ENCODE results near the gene ADAMTS19. TPM values are rescaled to one million over a fixed set of nuclear protein-coding genes. Genes with fewer than 3 reads are reported as not detected.
"Not testable (repeated sequence)": the region's sequence is repeated elsewhere in the genome, so short reads cannot be mapped to it uniquely, and the experiment has no call there.

ADAMTS19 gene
- total RNA-seq, 1 donor from 2014 or later, result not detected

- no peak for DNase-seq (ENCODE audit: low spot score)
Measured at GRCh38 chr5:129591508-129592160, 131.5 kb downstream of the ADAMTS19 start.

GRCh38 chr5:129593525-129593924, 133.4 kb downstream of the ADAMTS19 start:
- DNase-seq (ENCODE audit: low spot score), result no peak

GRCh38 chr5:129601576-129601975, 141.5 kb downstream of the ADAMTS19 start:
- no peak for DNase-seq (ENCODE audit: low spot score)

- DNase-seq (ENCODE audit: low spot score), result no peak
Measured at GRCh38 chr5:129608350-129608749, 148.3 kb downstream of the ADAMTS19 start.

- DNase-seq (ENCODE audit: low spot score), result no peak
Measured at GRCh38 chr5:129609710-129610109, 149.6 kb downstream of the ADAMTS19 start.

DNA sequence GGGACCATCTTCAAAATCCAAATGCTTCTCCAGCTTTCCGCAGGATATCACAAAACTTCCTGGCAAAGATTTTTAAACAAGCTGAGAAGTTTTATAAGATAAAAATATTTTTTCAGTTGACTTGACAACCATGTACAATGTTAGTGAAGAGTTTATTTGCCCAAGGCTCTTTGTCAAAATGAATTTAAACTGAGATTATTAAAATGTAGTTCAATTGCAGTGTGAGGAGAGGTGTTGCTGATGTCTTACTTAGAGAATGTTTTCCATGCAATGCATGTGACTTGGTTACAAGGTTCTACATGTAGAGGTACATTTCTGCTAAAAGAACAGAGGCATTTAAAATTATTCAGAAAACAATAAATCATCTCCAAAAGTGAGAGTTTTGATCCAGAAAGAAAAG, 156.4 kb downstream of the ADAMTS19 start:
- no peak for DNase-seq (ENCODE audit: low spot score)

DNA sequence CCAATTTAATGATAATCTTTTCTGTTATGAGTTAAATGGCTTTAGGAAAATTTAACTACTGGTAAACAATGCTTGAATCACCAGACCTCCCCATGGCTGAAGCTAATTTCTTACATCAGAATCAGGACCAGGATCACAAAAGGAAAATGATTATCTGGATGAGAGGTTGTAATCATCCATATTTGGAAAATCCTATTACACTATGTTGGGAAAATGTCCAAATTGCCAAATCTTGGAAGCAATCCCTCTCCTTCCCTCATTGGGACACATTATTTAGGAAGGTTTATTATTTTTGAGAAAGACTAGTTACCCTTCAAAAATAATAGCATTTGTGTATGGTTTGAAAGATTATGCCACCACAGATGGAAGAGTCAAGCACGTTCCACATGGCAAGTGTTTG, 157.1 kb downstream of the ADAMTS19 start:
- DNase-seq (ENCODE audit: low spot score), result no peak

DNA sequence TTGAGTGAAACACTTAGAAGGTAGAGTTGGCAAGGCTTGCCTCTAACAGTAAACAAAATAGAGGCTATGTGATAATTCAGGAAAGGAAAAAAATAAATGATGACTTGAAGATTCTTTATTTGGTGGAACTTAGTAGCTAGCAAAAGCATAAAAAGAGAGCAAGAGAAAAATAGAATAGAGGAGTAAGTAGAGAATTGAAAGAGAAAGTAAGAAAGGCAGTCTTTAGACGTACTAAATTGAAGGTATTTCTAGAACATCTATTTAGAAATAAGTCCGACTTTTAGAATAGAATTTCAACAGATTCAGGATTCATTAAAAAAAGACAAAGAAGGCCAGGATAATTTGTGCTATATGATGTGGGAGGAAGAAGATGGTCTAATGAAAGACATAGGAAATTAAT, 159.7 kb downstream of the ADAMTS19 start:
- DNase-seq (ENCODE audit: low spot score), result no peak

DNA sequence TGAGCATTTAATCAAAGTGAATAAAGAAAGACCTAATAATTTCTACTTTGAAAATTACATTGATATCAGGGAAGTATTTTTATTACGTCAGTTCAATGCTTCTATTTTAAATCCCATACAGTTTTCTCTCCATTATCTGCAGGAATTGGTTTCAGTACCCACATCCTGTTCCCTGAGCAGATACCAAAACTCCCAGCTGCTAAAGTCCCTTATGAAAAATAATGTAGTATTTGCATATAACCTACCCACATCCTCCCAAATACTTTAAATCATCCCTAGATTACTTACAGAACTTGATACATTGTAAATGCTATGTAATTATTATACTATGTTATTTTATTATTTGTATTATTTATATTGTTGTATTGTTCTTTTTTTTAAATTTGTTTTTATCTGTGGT, 162.4 kb downstream of the ADAMTS19 start:
- DNase-seq (ENCODE audit: low spot score), result no peak

DNA sequence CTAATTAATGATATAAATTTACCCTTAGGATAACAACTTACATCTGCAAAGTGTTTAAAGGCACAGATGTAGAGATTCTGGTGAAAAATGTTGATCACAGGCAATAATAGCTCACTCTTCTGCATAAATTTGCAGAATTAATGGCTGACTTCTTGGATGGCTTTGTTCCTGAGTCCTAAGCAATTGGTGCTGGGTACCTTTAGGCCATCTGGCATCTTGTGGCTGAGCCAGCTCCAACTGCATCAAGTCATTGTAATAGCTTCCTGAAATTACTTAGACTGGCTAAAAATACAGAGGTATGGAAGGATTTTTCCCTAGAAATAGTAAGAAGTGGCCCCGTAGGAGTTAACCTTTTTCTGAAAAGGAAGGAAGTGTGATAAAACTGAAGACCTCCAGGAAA, 169.5 kb downstream of the ADAMTS19 start:
- no peak for DNase-seq (ENCODE audit: low spot score)

DNA sequence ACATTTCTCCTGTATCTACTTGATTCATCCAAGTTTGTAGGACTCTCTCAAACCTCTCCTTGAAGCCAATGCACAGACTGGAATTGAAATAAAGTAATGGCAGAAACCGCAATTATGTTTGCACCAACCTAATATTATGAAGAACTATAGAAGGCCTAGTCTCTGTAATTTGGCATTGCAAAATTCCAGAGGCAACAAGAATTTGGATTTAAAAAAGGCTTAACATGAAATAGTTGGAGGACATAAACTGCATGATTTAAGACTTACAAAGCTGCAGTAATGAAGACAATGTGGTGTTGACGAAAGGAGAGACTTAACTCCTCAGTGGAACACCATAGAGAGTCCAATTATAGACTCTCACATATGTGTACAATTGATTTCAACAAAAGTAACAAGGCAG, 170.0 kb downstream of the ADAMTS19 start:
- DNase-seq (ENCODE audit: low spot score), result no peak

GRCh38 chr5:129631961-129632360, 171.9 kb downstream of the ADAMTS19 start:
- no peak for DNase-seq (ENCODE audit: low spot score)

- not testable (repeated sequence) for DNase-seq (ENCODE audit: low spot score)
Measured at GRCh38 chr5:129637501-129637900, 177.4 kb downstream of the ADAMTS19 start.

DNA sequence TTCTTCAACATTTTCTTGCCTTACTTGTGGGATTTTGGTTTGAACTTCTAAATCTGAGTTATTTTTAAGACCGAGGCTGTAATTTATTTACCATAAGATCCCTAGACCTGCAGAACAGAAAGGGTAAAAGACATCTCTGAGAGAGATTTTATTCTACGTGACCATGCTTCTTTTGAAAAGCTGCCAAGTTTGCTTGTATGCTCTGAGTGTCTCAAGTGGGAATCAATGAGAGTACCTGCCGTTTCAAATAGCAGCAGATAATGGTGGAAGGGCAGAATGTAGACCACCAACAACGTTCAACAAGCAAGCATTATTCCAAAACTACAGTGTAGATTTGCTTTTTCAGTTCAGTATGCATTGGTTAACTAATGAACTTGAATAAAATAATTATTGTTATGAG, 179.2 kb downstream of the ADAMTS19 start:
- no peak for DNase-seq (ENCODE audit: low spot score)

GRCh38 chr5:129652349-129653056, 192.4 kb downstream of the ADAMTS19 start:
- DNase-seq (ENCODE audit: low spot score), result no peak

DNA sequence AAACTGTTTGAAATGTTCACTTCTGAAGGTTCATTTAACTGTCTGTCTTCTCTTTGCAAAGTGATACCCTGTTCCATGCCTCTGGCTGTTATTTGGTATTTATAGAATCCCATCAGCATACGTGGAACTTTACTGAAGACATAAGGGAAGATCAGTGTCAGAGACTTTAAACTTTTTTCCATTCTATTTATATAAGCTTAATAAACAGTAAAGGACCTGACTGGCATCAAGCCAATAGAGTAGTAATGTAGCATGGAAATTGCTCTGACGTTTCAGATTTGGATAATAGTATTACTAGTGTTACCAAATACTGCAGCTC, 192.9 kb downstream of the ADAMTS19 start:
- no peak for DNase-seq (ENCODE audit: low spot score)

DNA sequence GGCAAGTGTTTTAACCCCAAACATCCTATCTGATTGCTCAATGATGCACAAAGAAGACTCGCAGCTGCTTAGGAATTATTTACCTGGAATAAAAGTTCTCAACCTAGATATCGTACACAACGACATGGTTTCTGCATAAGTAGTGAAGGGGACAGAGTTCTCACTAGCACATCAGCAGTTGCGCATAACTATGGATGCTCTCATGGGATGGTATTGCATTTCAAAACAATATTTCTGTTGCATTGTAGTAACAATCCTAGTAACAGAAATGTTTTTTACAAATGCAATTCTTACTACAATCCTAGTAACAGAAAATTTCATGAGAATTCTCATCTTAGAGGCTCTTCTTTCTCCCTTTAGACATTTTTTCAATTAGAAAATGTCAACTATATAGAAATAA, 193.3 kb downstream of the ADAMTS19 start:
- no peak for DNase-seq (ENCODE audit: low spot score)

- DNase-seq (ENCODE audit: low spot score), result no peak
Measured at GRCh38 chr5:129656952-129657351, 196.9 kb downstream of the ADAMTS19 start.

GRCh38 chr5:129658801-129659200, 198.7 kb downstream of the ADAMTS19 start:
- no peak for DNase-seq (ENCODE audit: low spot score)

DNA sequence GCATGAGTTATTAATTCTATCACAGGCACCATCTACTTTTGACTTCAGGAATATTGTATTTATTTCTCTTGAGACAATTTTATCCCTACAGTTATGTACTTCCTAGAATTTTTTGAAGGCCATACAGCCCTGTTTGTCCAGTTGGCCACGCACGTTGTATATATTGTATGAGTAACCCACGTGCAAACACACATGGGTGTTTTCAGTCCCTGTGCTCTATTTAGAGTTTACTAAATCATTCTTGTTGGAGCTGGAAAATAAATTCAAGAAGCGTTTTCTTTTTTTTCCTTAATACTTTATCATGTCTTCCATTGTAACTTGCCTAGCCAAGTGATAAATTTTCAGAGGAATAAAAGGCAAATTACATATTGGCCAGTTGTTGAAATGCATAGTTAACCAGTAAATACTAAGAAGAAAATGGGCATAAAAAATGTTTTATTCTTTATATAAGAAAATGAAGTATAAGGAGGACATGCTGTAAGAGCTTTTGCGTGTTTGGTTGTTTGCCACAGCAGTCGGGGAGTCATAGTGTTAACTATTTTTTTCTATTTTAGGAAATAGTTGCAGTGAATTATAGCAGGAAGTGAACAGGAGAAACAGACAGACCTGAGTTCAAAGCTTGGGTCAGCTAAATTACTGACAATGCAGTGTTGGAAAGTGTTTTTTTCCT, 201.4 kb downstream of the ADAMTS19 start:
- DNase-seq (ENCODE audit: low spot score), result no peak

GRCh38 chr5:129664336-129664937, 204.3 kb downstream of the ADAMTS19 start:
- no peak for DNase-seq (ENCODE audit: low spot score)

GRCh38 chr5:129670957-129671500, 210.9 kb downstream of the ADAMTS19 start:
- no peak for DNase-seq (ENCODE audit: low spot score)

Data from mesenteric fat pad (tissue), 1 donor.